Esophagus muscularis mucosa (tissue), 4 donors: ENCODE data around the gene MAP3K9.
A peak's percentile ranks its signal among the peaks of the same experiment; 100 is the strongest.

ENCODE experiments used
- EP300 ChIP-seq: sonication (generic); formaldehyde crosslinking; IDR thresholded peaks from one replicate; pipeline ENCODE4 v1.6.1; 2017; ENCODE audit warnings: antibody characterized with exemption
- POLR2A ChIP-seq: fragments of 450-650 bp; IDR thresholded peaks from one replicate; pipeline ENCODE4 v1.6.1; 2017; ENCODE audit warnings: antibody characterized with exemption, moderate library complexity, mild to moderate bottlenecking, low read depth
- POLR2AphosphoS5 ChIP-seq, 2 donors: sonication (generic); formaldehyde crosslinking; IDR thresholded peaks; one replicate each; pipeline ENCODE4 v1.6.1; 2017; ENCODE audit warnings: antibody characterized with exemption in 2 of 2
- TF ChIP-seq, protein P1 (sequence below), 3 experiments: fragments of 200-600 bp in 2 of 3; fragments of 450-650 bp in 1 of 3; sonication (generic) in 2 of 3; IDR thresholded peaks; one replicate each; pipeline ENCODE4 v1.5.1; 2017 to 2019; ENCODE audit warnings: antibody characterized with exemption in 3 of 3, mild to moderate bottlenecking in 2 of 3, moderate library complexity in 1 of 3

DNA sequence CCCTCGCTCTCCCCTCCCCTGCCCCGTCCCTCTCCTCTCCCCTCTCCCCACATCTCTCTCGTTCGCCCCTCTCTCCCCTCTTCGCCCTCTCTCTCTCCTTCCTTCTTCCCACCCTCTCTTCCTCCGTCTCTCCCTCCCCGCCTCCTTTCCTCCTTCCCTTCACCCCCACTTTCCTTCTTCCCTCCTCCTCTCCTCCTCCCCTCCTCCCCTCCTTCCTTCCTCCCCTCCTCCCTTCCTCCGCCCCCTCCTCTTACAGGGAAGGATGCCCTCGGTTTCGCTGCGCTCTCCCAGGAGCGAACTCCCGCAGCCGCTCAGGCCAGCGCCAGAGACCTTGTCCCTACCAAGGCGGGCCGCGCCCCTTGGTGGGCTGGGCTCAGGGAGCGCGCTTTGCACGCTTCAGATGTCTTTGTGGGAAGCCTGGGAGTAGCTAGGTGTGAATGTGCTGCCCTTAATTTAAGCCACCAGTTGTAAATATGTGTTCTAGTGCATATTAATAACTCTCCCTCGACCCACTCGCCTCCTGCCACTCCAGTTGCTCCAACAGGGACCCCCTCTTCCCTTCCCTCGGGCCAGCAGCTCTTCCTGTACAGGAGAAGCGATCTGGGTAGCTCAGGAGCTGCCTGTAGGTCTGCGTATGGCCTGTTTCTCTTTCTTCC lies 13.3 kb upstream of the MAP3K9 start:
- TF ChIP-seq, protein P1, sequence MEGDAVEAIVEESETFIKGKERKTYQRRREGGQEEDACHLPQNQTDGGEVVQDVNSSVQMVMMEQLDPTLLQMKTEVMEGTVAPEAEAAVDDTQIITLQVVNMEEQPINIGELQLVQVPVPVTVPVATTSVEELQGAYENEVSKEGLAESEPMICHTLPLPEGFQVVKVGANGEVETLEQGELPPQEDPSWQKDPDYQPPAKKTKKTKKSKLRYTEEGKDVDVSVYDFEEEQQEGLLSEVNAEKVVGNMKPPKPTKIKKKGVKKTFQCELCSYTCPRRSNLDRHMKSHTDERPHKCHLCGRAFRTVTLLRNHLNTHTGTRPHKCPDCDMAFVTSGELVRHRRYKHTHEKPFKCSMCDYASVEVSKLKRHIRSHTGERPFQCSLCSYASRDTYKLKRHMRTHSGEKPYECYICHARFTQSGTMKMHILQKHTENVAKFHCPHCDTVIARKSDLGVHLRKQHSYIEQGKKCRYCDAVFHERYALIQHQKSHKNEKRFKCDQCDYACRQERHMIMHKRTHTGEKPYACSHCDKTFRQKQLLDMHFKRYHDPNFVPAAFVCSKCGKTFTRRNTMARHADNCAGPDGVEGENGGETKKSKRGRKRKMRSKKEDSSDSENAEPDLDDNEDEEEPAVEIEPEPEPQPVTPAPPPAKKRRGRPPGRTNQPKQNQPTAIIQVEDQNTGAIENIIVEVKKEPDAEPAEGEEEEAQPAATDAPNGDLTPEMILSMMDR (IDR thresholded peaks at IDR 0.05): no peak
- TF ChIP-seq EP300 (no peak), POLR2A (no peak), POLR2AphosphoS5 (IDR thresholded peaks at IDR 0.05) (peak in 1 of 2 donors; percentile 9)
